B cell (primary cell): ENCODE results near the gene SPACA6. TPM values are rescaled to one million over a fixed set of nuclear protein-coding genes. Genes with fewer than 3 reads are reported as not detected.

Experiments used
- ATAC-seq: fragments of 200-7000 bp; cut with Tn5 transposase; one replicate; pipeline ENCODE4 v1.10.0; 2021; ENCODE audit warnings: low read depth, mild to moderate bottlenecking, moderate number of reproducible peaks, moderate library complexity
- CTCF ChIA-PET: fragments of 350-600 bp; sonication (Branson Sonifier 250); formaldehyde crosslinking; loops from one replicate; lab custom pipeline; 2021; ENCODE audit warnings: antibody characterized with exemption, inconsistent platforms; lab: Charles Lee
- POLR2A ChIA-PET: fragments of 350-600 bp; sonication (Branson Sonifier 250); formaldehyde crosslinking; loops from one replicate; lab custom pipeline; 2021; ENCODE audit warnings: antibody characterized with exemption; lab: Charles Lee
- DNase-seq: peaks from one replicate; pipeline ENCODE4 v3.0.0; 2013
- H2AFZ ChIP-seq: 2 replicates; pipeline ENCODE4 v1.6.1; 2012; ENCODE audit warnings: mild to moderate bottlenecking, low read depth, low read length; ENCODE audit not compliant: insufficient read depth, poor library complexity, severe bottlenecking
- H3K27ac ChIP-seq, 2 donors: 1 replicate in 1 of 2; 2 replicates in 1 of 2; pipeline ENCODE4 v1.5.1; 2012 to 2013; ENCODE audit warnings: low read length in 2 of 2, mild to moderate bottlenecking in 2 of 2, moderate library complexity in 1 of 2
- H3K27me3 ChIP-seq, 4 experiments: fragments of 200-600 bp in 1 of 4; sonication (generic) in 1 of 4; replicated peaks in 1 of 4; 1 replicate in 2 of 4; 2 replicates in 2 of 4; pipeline versions ENCODE4 v1.6.1 to v1.7.0; 2013 to 2016; ENCODE audit warnings: low read length in 3 of 4, mild to moderate bottlenecking in 2 of 4, mixed read lengths in 1 of 4, moderate library complexity in 1 of 4; ENCODE audit not compliant: insufficient read depth in 4 of 4, control insufficient read depth in 3 of 4; ENCODE audit errors: control extremely low read depth in 1 of 4
- H3K36me3 ChIP-seq, 2 experiments: replicated peaks in 1 of 2; 1 replicate in 1 of 2; 2 replicates in 1 of 2; pipeline versions ENCODE4 v1.6.1 to v1.7.1; 2013; ENCODE audit warnings: low read length in 1 of 2; ENCODE audit not compliant: insufficient read depth in 2 of 2, control insufficient read depth in 1 of 2; ENCODE audit errors: control extremely low read depth in 1 of 2, extremely low read depth in 1 of 2
- H3K4me1 ChIP-seq, 2 donors: fragments of 200-600 bp in 1 of 2; sonication (generic) in 1 of 2; 1 replicate in 1 of 2; 2 replicates in 1 of 2; pipeline versions ENCODE4 v1.5.1 to v1.6.1; 2013 to 2017; ENCODE audit warnings: low read length in 2 of 2; ENCODE audit not compliant: control insufficient read depth in 2 of 2, insufficient read depth in 2 of 2
- H3K4me2 ChIP-seq: replicated peaks from 2 replicates; pipeline ENCODE3; 2012; ENCODE audit warnings: mild to moderate bottlenecking, low read depth, low read length; ENCODE audit not compliant: poor library complexity, severe bottlenecking
- H3K4me3 ChIP-seq, 5 experiments: fragments of 200-600 bp in 1 of 5; sonication (generic) in 1 of 5; 1 replicate in 3 of 5; 2 replicates in 2 of 5; pipeline versions ENCODE4 v1.5.1 to v1.7.0; 2011 to 2016; ENCODE audit warnings: low read length in 4 of 5, mild to moderate bottlenecking in 4 of 5, low read depth in 2 of 5, control low read depth in 1 of 5, moderate library complexity in 1 of 5; ENCODE audit not compliant: insufficient read depth in 1 of 5; ENCODE audit errors: control extremely low read depth in 1 of 5, extremely low read depth in 1 of 5
- H3K79me2 ChIP-seq: fragments of 200-600 bp; sonication (generic); one replicate; pipeline ENCODE4 v1.6.0; 2016; ENCODE audit warnings: low read length; ENCODE audit not compliant: control insufficient read depth, insufficient read depth
- H3K9ac ChIP-seq: fragments of 200-600 bp; sonication (generic); 2 replicates; pipeline ENCODE4 v1.6.1; 2017; ENCODE audit warnings: mild to moderate bottlenecking, low read length, moderate library complexity
- H3K9me3 ChIP-seq, 3 donors: one replicate each; pipeline versions ENCODE4 v1.6.1 to v1.7.1; 2013; ENCODE audit warnings: low read length in 2 of 3; ENCODE audit not compliant: control insufficient read depth in 2 of 3, insufficient read depth in 1 of 3; ENCODE audit errors: control extremely low read depth in 1 of 3
- H4K20me1 ChIP-seq: 2 replicates; pipeline ENCODE4 v1.6.0; 2012; ENCODE audit warnings: mild to moderate bottlenecking, low read length; ENCODE audit not compliant: insufficient read depth, control insufficient read depth, poor library complexity, severe bottlenecking
- H3K27ac Mint-ChIP-seq: one replicate; pipeline ENCODE4 v1.8.0; 2021; ENCODE audit warnings: mixed read lengths
- H3K27me3 Mint-ChIP-seq: one replicate; pipeline ENCODE4 v1.8.0; 2021; ENCODE audit warnings: mixed read lengths
- H3K4me1 Mint-ChIP-seq: one replicate; pipeline ENCODE4 v1.8.0; 2021; ENCODE audit warnings: mixed read lengths
- H3K4me3 Mint-ChIP-seq: one replicate; pipeline ENCODE4 v1.8.0; 2021; ENCODE audit warnings: mixed read lengths
- H3K9me3 Mint-ChIP-seq: one replicate; pipeline ENCODE4 v1.8.0; 2022; ENCODE audit warnings: mixed read lengths; ENCODE audit not compliant: insufficient read depth
- CTCF ChIP-seq: fragments of 200-600 bp; IDR thresholded peaks from one replicate; pipeline ENCODE4 v1.8.0; 2022; ENCODE audit warnings: antibody characterized with exemption, mild to moderate bottlenecking
- EZH2 ChIP-seq: IDR thresholded peaks from 2 replicates; pipeline ENCODE4 v1.6.1; 2012; ENCODE audit warnings: borderline replicate concordance, low read depth, mild to moderate bottlenecking, moderate library complexity, low read length; ENCODE audit not compliant: insufficient read depth, poor library complexity, severe bottlenecking
- WGBS: methylation state at CpG from one replicate; pipeline ENCODE4 v1.1.5; 2013; ENCODE audit warnings: missing lambda C conversion rate; ENCODE audit not compliant: insufficient coverage; 5-methylcytosine and 5-hydroxymethylcytosine counted together
- intact Hi-C: fragments of 100-400 bp; cut with micrococcal nuclease; formaldehyde crosslinking; loops from one replicate; pipeline ENCODE4 v1.10.0; 2022
- polyA plus RNA-seq: library from polyadenylated mRNA; depleted of rRNA; stranded (reverse); fragments of >200 nt; gene quantifications from 2 replicates; pipeline ENCODE4 v1.2.3, GENCODE V29; 2012
- total RNA-seq, 2 donors: library from RNA; stranded (reverse); fragments of 120-200 nt in 1 of 2; gene quantifications; 1 replicate in 1 of 2; 2 replicates in 1 of 2; pipeline versions ENCODE4 v1.2.3 to v1.2.4, GENCODE V29; 2013 to 2022

SPACA6 gene
- total and polyA plus RNA-seq, 2 donors (not counting 1 experiment from before 2014, with no cell fraction given), result 3.3 to 4.0 TPM

- WGBS, result 89% methylated on average over 1 of the region's 6 CpGs
- no peak overlapping the region for H3K4me2 ChIP-seq
- no peaks in the 10 kb centered on the region for H3K36me3 ChIP-seq
- DNase-seq, result no peak
- TF ChIP-seq CTCF (no peak), EZH2 (no peak)
- ChIA-PET CTCF (interaction anchor here (1.5 kb wide), 1 partner anchor 35 kb away, joined by 6 read pairs; no protein-coding TSS in a partner anchor), POLR2A (no interaction called here)
- Mint-ChIP-seq H3K27ac (no peak overlapping the region), H3K9me3 (no peaks in the 10 kb centered on the region), H3K4me1 (no peaks in the 10 kb centered on the region), H3K4me3 (no peak overlapping the region), H3K27me3 (peaks cover 17% of the 10 kb centered on the region)
- peaks cover 0 to 4% (median 0%) of the 10 kb centered on the region in 3 donors for H3K9me3 ChIP-seq
- H3K9ac ChIP-seq, result no peak overlapping the region
- H3K4me1 ChIP-seq, result no peaks in the 10 kb centered on the region
- H3K27me3 ChIP-seq, result peaks cover 0 to 8% (median 0%) of the 10 kb centered on the region in 4 experiments
- no peak for ATAC-seq
- no peak overlapping the region for H3K27ac ChIP-seq
- no peaks in the 10 kb centered on the region for H3K79me2 ChIP-seq
- H4K20me1 ChIP-seq, result no peaks in the 10 kb centered on the region
- intact Hi-C loops, result no loop called here
- no peak overlapping the region for H3K4me3 ChIP-seq
- no peak overlapping the region for H2AFZ ChIP-seq
Measured at GRCh38 chr19:51742789-51743188, 49.7 kb downstream of the SPACA6 start.

- Histone ChIP-seq H3K9ac (no peak overlapping the region), H3K4me3 (no peak overlapping the region), H3K9me3 (peaks cover 0 to 4% (median 0%) of the 10 kb centered on the region in 3 donors), H3K79me2 (no peaks in the 10 kb centered on the region), H4K20me1 (no peaks in the 10 kb centered on the region), H3K27me3 (peaks cover 0 to 8% (median 0%) of the 10 kb centered on the region in 4 experiments), H3K27ac (no peak overlapping the region), H2AFZ (no peak overlapping the region), H3K36me3 (no peaks in the 10 kb centered on the region), H3K4me1 (no peaks in the 10 kb centered on the region), H3K4me2 (no peak overlapping the region)
- H3K9me3 Mint-ChIP-seq, result no peaks in the 10 kb centered on the region
- TF ChIP-seq EZH2, result no peak
- TF ChIP-seq CTCF, result no peak
- 100% methylated on average over 2 of the region's 3 CpGs for WGBS
- ATAC-seq, result no peak
- H3K27me3 Mint-ChIP-seq, result peaks cover 17% of the 10 kb centered on the region
- no peak overlapping the region for H3K27ac Mint-ChIP-seq
- no peak for DNase-seq
- ChIA-PET CTCF (no interaction called here), POLR2A (no interaction called here)
- intact Hi-C loops, result no loop called here
- H3K4me3 Mint-ChIP-seq, result no peak overlapping the region
- H3K4me1 Mint-ChIP-seq, result no peaks in the 10 kb centered on the region
Measured at GRCh38 chr19:51743405-51743804, 50.3 kb downstream of the SPACA6 start.
